CD14-positive monocyte (primary cell): ENCODE results near the gene EPHB4. TPM values are rescaled to one million over a fixed set of nuclear protein-coding genes. Genes with fewer than 3 reads are reported as not detected.

Experiments
- DNase-seq, 3 donors: peaks; one replicate each; pipeline ENCODE4 v3.0.0-alpha.2; 2011 to 2022
- H2AFZ ChIP-seq: 2 replicates; pipeline ENCODE4 v1.6.0; 2012; ENCODE audit warnings: mild to moderate bottlenecking, low read depth, low read length, inconsistent platforms; ENCODE audit not compliant: insufficient read depth, poor library complexity, severe bottlenecking
- H3K27ac ChIP-seq, 2 donors: 1 replicate in 1 of 2; 2 replicates in 1 of 2; pipeline ENCODE4 v1.5.1; 2012 to 2013; ENCODE audit warnings: low read length in 2 of 2, control low read depth in 1 of 2, inconsistent platforms in 1 of 2, low read depth in 1 of 2, mild to moderate bottlenecking in 1 of 2
- H3K27me3 ChIP-seq, 2 donors: one replicate each; pipeline versions ENCODE4 v1.6.0 to v1.6.1; 2011 to 2013; ENCODE audit warnings: low read length in 2 of 2; ENCODE audit not compliant: control insufficient read depth in 2 of 2, insufficient read depth in 2 of 2
- H3K36me3 ChIP-seq, 2 donors: replicated peaks in 1 of 2; 1 replicate in 1 of 2; 2 replicates in 1 of 2; pipeline versions ENCODE4 v1.5.1 to v1.6.1; 2012 to 2013; ENCODE audit warnings: low read length in 2 of 2, control low read depth in 1 of 2, inconsistent platforms in 1 of 2, mild to moderate bottlenecking in 1 of 2; ENCODE audit not compliant: insufficient read depth in 2 of 2, control insufficient read depth in 1 of 2
- H3K4me1 ChIP-seq, 2 donors: 1 replicate in 1 of 2; 2 replicates in 1 of 2; pipeline versions ENCODE4 v1.5.1 to v1.6.1; 2012 to 2013; ENCODE audit warnings: low read length in 2 of 2, control low read depth in 1 of 2, inconsistent platforms in 1 of 2, mild to moderate bottlenecking in 1 of 2, moderate library complexity in 1 of 2; ENCODE audit not compliant: insufficient read depth in 2 of 2, control insufficient read depth in 1 of 2
- H3K4me2 ChIP-seq: replicated peaks from 2 replicates; pipeline ENCODE3; 2012; ENCODE audit warnings: low read length, moderate library complexity, mild to moderate bottlenecking; ENCODE audit not compliant: poor library complexity, severe bottlenecking; ENCODE audit errors: extremely low read depth
- H3K4me3 ChIP-seq, 3 experiments: fragments of 200-600 bp in 1 of 3; sonication (generic) in 1 of 3; replicated peaks in 1 of 3; 1 replicate in 2 of 3; 2 replicates in 1 of 3; pipeline ENCODE4 v1.5.1; 2011 to 2013; ENCODE audit warnings: low read length in 3 of 3, mild to moderate bottlenecking in 3 of 3, control low read depth in 2 of 3, low read depth in 2 of 3, inconsistent platforms in 1 of 3, moderate library complexity in 1 of 3
- H3K79me2 ChIP-seq: 2 replicates; pipeline ENCODE4 v1.6.0; 2012; ENCODE audit warnings: mild to moderate bottlenecking, control low read depth, inconsistent platforms, low read length, moderate library complexity; ENCODE audit not compliant: insufficient read depth
- H3K9ac ChIP-seq: 2 replicates; pipeline ENCODE4 v1.6.0; 2017; ENCODE audit warnings: low read length, mild to moderate bottlenecking; ENCODE audit not compliant: insufficient read depth, poor library complexity, severe bottlenecking
- H3K9me3 ChIP-seq, 2 donors: replicated peaks in 1 of 2; 1 replicate in 1 of 2; 2 replicates in 1 of 2; pipeline versions ENCODE4 v1.5.1 to v1.6.1; 2012 to 2013; ENCODE audit warnings: low read length in 2 of 2, control low read depth in 1 of 2; ENCODE audit not compliant: control insufficient read depth in 1 of 2, insufficient read depth in 1 of 2
- H4K20me1 ChIP-seq: 2 replicates; pipeline ENCODE4 v1.6.0; 2012; ENCODE audit warnings: mild to moderate bottlenecking, low read length, control low read depth, moderate library complexity; ENCODE audit not compliant: insufficient read depth
- H3K27ac Mint-ChIP-seq, 7 donors: one replicate each; pipeline ENCODE4 v1.8.0; 2020; ENCODE audit warnings: mild to moderate bottlenecking in 7 of 7, mixed read lengths in 7 of 7, moderate library complexity in 6 of 7, inconsistent platforms in 2 of 7
- H3K27me3 Mint-ChIP-seq, 3 donors: one replicate each; pipeline ENCODE4 v1.8.0; 2021 to 2022; ENCODE audit warnings: low read depth in 3 of 3, mild to moderate bottlenecking in 3 of 3, mixed read lengths in 3 of 3, moderate library complexity in 3 of 3, inconsistent platforms in 1 of 3
- H3K36me3 Mint-ChIP-seq, 2 donors: one replicate each; pipeline ENCODE4 v1.8.0; 2020; ENCODE audit warnings: mixed read lengths in 2 of 2, inconsistent platforms in 1 of 2, mild to moderate bottlenecking in 1 of 2
- H3K4me1 Mint-ChIP-seq: one replicate; pipeline ENCODE4 v1.8.0; 2020; ENCODE audit warnings: mild to moderate bottlenecking, mixed read lengths
- H3K4me3 Mint-ChIP-seq, 2 donors: one replicate each; pipeline ENCODE4 v1.8.0; 2020; ENCODE audit warnings: mild to moderate bottlenecking in 2 of 2, mixed read lengths in 2 of 2, moderate library complexity in 1 of 2
- H3K9me3 Mint-ChIP-seq, 7 donors: one replicate each; pipeline ENCODE4 v1.8.0; 2020 to 2022; ENCODE audit warnings: mixed read lengths in 7 of 7, mild to moderate bottlenecking in 6 of 7, moderate library complexity in 6 of 7, inconsistent platforms in 2 of 7
- CTCF ChIP-seq: fragments of 200-600 bp; IDR thresholded peaks from one replicate; pipeline ENCODE4 v1.8.0; 2022; ENCODE audit warnings: antibody characterized with exemption, mild to moderate bottlenecking
- WGBS: methylation state at CpG from one replicate; pipeline ENCODE4 v1.1.5; 2013; ENCODE audit warnings: missing lambda C conversion rate; ENCODE audit not compliant: insufficient coverage; 5-methylcytosine and 5-hydroxymethylcytosine counted together
- intact Hi-C, 2 donors: fragments of 100-400 bp; cut with micrococcal nuclease; formaldehyde crosslinking; loops; one replicate each; pipeline versions ENCODE4 v1.15.0 to v1.15.1; 2023
- polyA plus RNA-seq, 3 donors: library from polyadenylated mRNA; depleted of rRNA in 1 of 3; unstranded in 2 of 3; stranded (reverse) in 1 of 3; fragments of 300-500 nt in 2 of 3; fragments of >200 nt in 1 of 3; fragmentation: Illumina TruSeq in 2 of 3; gene quantifications; 1 replicate in 2 of 3; 2 replicates in 1 of 3; pipeline ENCODE4 v1.2.3, GENCODE V29; 2012 to 2021

Gene EPHB4
- polyA plus RNA-seq, 3 donors = 5.0 to 6.5 (median 5.7) TPM

- Histone ChIP-seq H3K9me3 (no peaks in the 10 kb centered on the region), H3K4me1 (no peaks in the 10 kb centered on the region), H3K9ac (no peak overlapping the region), H2AFZ (no peak overlapping the region), H3K36me3 (no peaks in the 10 kb centered on the region), H3K79me2 (no peaks in the 10 kb centered on the region), H3K4me2 (no peak overlapping the region), H3K4me3 (no peak overlapping the region), H4K20me1 (no peaks in the 10 kb centered on the region), H3K27ac (no peak overlapping the region), H3K27me3 (no peaks in the 10 kb centered on the region)
- no peak for TF ChIP-seq CTCF
- peaks cover 9 to 13% (median 11%) of the 10 kb centered on the region in 3 donors for H3K27me3 Mint-ChIP-seq
- no peak overlapping the region for H3K4me3 Mint-ChIP-seq
- 92% methylated on average over 6 of the region's 7 CpGs for WGBS
- no peak for DNase-seq
- peaks cover 2% of the 10 kb centered on the region for H3K4me1 Mint-ChIP-seq
- no peaks in the 10 kb centered on the region for H3K9me3 Mint-ChIP-seq
- peak overlapping the region in 1 of 7 donors; percentile 33 for H3K27ac Mint-ChIP-seq
- no peaks in the 10 kb centered on the region for H3K36me3 Mint-ChIP-seq
- intact Hi-C loops = no loop called here
Observed at GRCh38 chr7:100768784-100769183, 58.5 kb downstream of the EPHB4 start.

GRCh38 chr7:100765250-100765649 is 62.1 kb downstream of the EPHB4 start:
- Histone ChIP-seq H3K27me3 (no peaks in the 10 kb centered on the region), H3K27ac (no peak overlapping the region), H3K36me3 (no peaks in the 10 kb centered on the region), H3K4me3 (no peak overlapping the region), H3K4me2 (no peak overlapping the region), H3K4me1 (no peaks in the 10 kb centered on the region), H3K9me3 (no peaks in the 10 kb centered on the region), H2AFZ (no peak overlapping the region), H4K20me1 (no peaks in the 10 kb centered on the region), H3K79me2 (no peaks in the 10 kb centered on the region), H3K9ac (no peak overlapping the region)
- DNase-seq = no peak
- Mint-ChIP-seq H3K9me3 (peaks cover 0 to 2% (median 0%) of the 10 kb centered on the region in 7 donors), H3K27ac (peak overlapping the region in 1 of 7 donors; percentile 33), H3K36me3 (no peaks in the 10 kb centered on the region), H3K4me3 (no peak overlapping the region), H3K27me3 (peaks cover 5 to 8% (median 8%) of the 10 kb centered on the region in 3 donors), H3K4me1 (peaks cover 11% of the 10 kb centered on the region)
- 73% methylated on average over 16 of the region's 16 CpGs for WGBS
- no peak for TF ChIP-seq CTCF
- intact Hi-C loops = no loop called here
